Neuronal stem cell (in vitro differentiated cells): ENCODE measurements around the gene TOM1L2.

ENCODE experiments used
- DNase-seq: peaks from one replicate; pipeline ENCODE4 v3.0.0-alpha.2; 2013; ENCODE audit warnings: low spot score
- H2AFZ ChIP-seq: one replicate; pipeline ENCODE4 v1.6.1; 2013; ENCODE audit warnings: mild to moderate bottlenecking, low read length, inconsistent platforms
- H2AK5ac ChIP-seq: 2 replicates; pipeline ENCODE4 v1.6.1; 2013; ENCODE audit warnings: low read depth, mild to moderate bottlenecking, inconsistent platforms, low read length, moderate library complexity, mixed read lengths
- H2BK120ac ChIP-seq: 2 replicates; pipeline ENCODE4 v1.6.1; 2013; ENCODE audit warnings: low read depth, mild to moderate bottlenecking, inconsistent platforms, low read length, moderate library complexity, mixed read lengths
- H2BK12ac ChIP-seq: one replicate; pipeline ENCODE4 v1.6.1; 2013; ENCODE audit warnings: low read length, inconsistent platforms
- H2BK15ac ChIP-seq: 2 replicates; pipeline ENCODE4 v1.6.1; 2013; ENCODE audit warnings: mild to moderate bottlenecking, low read length, inconsistent platforms, mixed read lengths
- H2BK5ac ChIP-seq: one replicate; pipeline ENCODE4 v1.6.1; 2013; ENCODE audit warnings: inconsistent platforms, mild to moderate bottlenecking, low read length, moderate library complexity
- H3K14ac ChIP-seq: one replicate; pipeline ENCODE4 v1.6.1; 2013; ENCODE audit warnings: low read length, inconsistent platforms
- H3K18ac ChIP-seq: 2 replicates; pipeline ENCODE4 v1.6.1; 2013; ENCODE audit warnings: low read length, inconsistent platforms
- H3K23ac ChIP-seq: 2 replicates; pipeline ENCODE4 v1.6.1; 2013; ENCODE audit warnings: low read depth, mild to moderate bottlenecking, mixed read lengths, low read length, inconsistent platforms; ENCODE audit not compliant: poor library complexity
- H3K27ac ChIP-seq: replicated peaks from 3 replicates; pipeline ENCODE4 v1.5.1; 2013; ENCODE audit warnings: low read length, inconsistent platforms
- H3K27me3 ChIP-seq, 3 experiments: 2 replicates each; pipeline ENCODE4 v1.6.1; 2013; ENCODE audit warnings: low read length in 3 of 3, mild to moderate bottlenecking in 2 of 3, inconsistent platforms in 1 of 3, low read depth in 1 of 3, mixed read lengths in 1 of 3, moderate library complexity in 1 of 3; ENCODE audit not compliant: control insufficient read depth in 3 of 3, insufficient read depth in 3 of 3
- H3K36me3 ChIP-seq, 2 donors: replicated peaks in 1 of 2; 2 replicates each; pipeline ENCODE4 v1.6.1; 2013; ENCODE audit warnings: low read length in 2 of 2; ENCODE audit not compliant: control insufficient read depth in 2 of 2, insufficient read depth in 2 of 2
- H3K4ac ChIP-seq: 2 replicates; pipeline ENCODE4 v1.6.1; 2013; ENCODE audit warnings: inconsistent platforms, mild to moderate bottlenecking, low read length, moderate library complexity
- H3K4me1 ChIP-seq, 2 donors: 1 replicate in 1 of 2; 2 replicates in 1 of 2; pipeline ENCODE4 v1.6.1; 2013; ENCODE audit warnings: low read length in 2 of 2, low read depth in 1 of 2; ENCODE audit not compliant: control insufficient read depth in 2 of 2, insufficient read depth in 1 of 2
- H3K4me2 ChIP-seq: one replicate; pipeline ENCODE4 v1.6.1; 2013; ENCODE audit warnings: mild to moderate bottlenecking, low read length, inconsistent platforms; ENCODE audit not compliant: insufficient read depth, poor library complexity, severe bottlenecking
- H3K4me3 ChIP-seq, 2 donors: 2 replicates each; pipeline ENCODE4 v1.5.1; 2013; ENCODE audit warnings: low read length in 2 of 2, mild to moderate bottlenecking in 2 of 2, inconsistent platforms in 1 of 2, moderate library complexity in 1 of 2
- H3K79me1 ChIP-seq: one replicate; pipeline ENCODE4 v1.6.1; 2013; ENCODE audit warnings: low read depth, mild to moderate bottlenecking, inconsistent platforms, low read length, moderate library complexity
- H3K9ac ChIP-seq: one replicate; pipeline ENCODE4 v1.6.1; 2013; ENCODE audit warnings: mild to moderate bottlenecking, low read depth, low read length, inconsistent platforms; ENCODE audit not compliant: poor library complexity
- H3K9me3 ChIP-seq, 2 donors: replicated peaks in 1 of 2; 2 replicates each; pipeline versions ENCODE3 to v1.6.1; 2013; ENCODE audit warnings: low read length in 2 of 2, mild to moderate bottlenecking in 2 of 2, inconsistent platforms in 1 of 2, low read depth in 1 of 2, mixed read lengths in 1 of 2, moderate library complexity in 1 of 2; ENCODE audit not compliant: control insufficient read depth in 2 of 2, insufficient read depth in 1 of 2
- H4K8ac ChIP-seq: one replicate; pipeline ENCODE4 v1.6.1; 2013; ENCODE audit warnings: low read depth, mild to moderate bottlenecking, inconsistent platforms, low read length, moderate library complexity
- H4K91ac ChIP-seq: one replicate; pipeline ENCODE4 v1.6.1; 2013; ENCODE audit warnings: low read length, low read depth, mild to moderate bottlenecking, inconsistent platforms; ENCODE audit not compliant: poor library complexity
- WGBS, 2 donors: extraction: QIAGEN DNeasy Blood & Tissue Kit; methylation state at CpG; one replicate each; pipeline ENCODE4 v1.1.7; 2013; ENCODE audit warnings: missing lambda C conversion rate in 2 of 2, mixed read lengths in 1 of 2; ENCODE audit not compliant: insufficient read length in 2 of 2, insufficient replicate concordance in 1 of 2; ENCODE audit errors: extremely low coverage in 2 of 2; 5-methylcytosine and 5-hydroxymethylcytosine counted together

Gene TOM1L2

GRCh38 chr17:17883801-17884200, 88.4 kb downstream of the TOM1L2 start:
- no peak overlapping the region for H4K8ac ChIP-seq
- H3K4me2 ChIP-seq = no peak overlapping the region
- no peak overlapping the region for H3K4me3 ChIP-seq
- H2BK5ac ChIP-seq = no peak overlapping the region
- no peaks in the 10 kb centered on the region for H3K9me3 ChIP-seq
- no peak overlapping the region for H2BK15ac ChIP-seq
- H3K4ac ChIP-seq = no peak overlapping the region
- H2BK120ac ChIP-seq = no peak overlapping the region
- H4K91ac ChIP-seq = no peak overlapping the region
- no peak overlapping the region for H3K18ac ChIP-seq
- H2AFZ ChIP-seq = no peak overlapping the region
- WGBS, 2 donors = no CpG with 5 or more reads among the region's 3 CpGs
- H3K27me3 ChIP-seq = no peaks in the 10 kb centered on the region
- no peak overlapping the region for H2AK5ac ChIP-seq
- no peaks in the 10 kb centered on the region for H3K36me3 ChIP-seq
- no peaks in the 10 kb centered on the region for H3K79me1 ChIP-seq
- H3K27ac ChIP-seq = no peak overlapping the region
- peaks cover 13 to 17% of the 10 kb centered on the region in 2 donors for H3K4me1 ChIP-seq
- no peak overlapping the region for H2BK12ac ChIP-seq
- H3K9ac ChIP-seq = no peak overlapping the region
- H3K23ac ChIP-seq = no peak overlapping the region
- no peak for DNase-seq
- no peak overlapping the region for H3K14ac ChIP-seq

- peak overlapping the region; percentile 36 for H2AK5ac ChIP-seq
- no peaks in the 10 kb centered on the region for H3K79me1 ChIP-seq
- H2BK5ac ChIP-seq = no peak overlapping the region
- H3K9ac ChIP-seq = peak overlapping the region; percentile 2
- H2BK15ac ChIP-seq = no peak overlapping the region
- no peak overlapping the region for H3K4me3 ChIP-seq
- no peak overlapping the region for H4K91ac ChIP-seq
- H3K4ac ChIP-seq = no peak overlapping the region
- H3K27ac ChIP-seq = no peak overlapping the region
- no peak overlapping the region for H3K23ac ChIP-seq
- H3K14ac ChIP-seq = no peak overlapping the region
- no peak overlapping the region for H3K18ac ChIP-seq
- H3K27me3 ChIP-seq = no peaks in the 10 kb centered on the region
- no peak for DNase-seq
- peaks cover 24 to 25% of the 10 kb centered on the region in 2 donors for H3K4me1 ChIP-seq
- H3K36me3 ChIP-seq = no peaks in the 10 kb centered on the region
- no peaks in the 10 kb centered on the region for H3K9me3 ChIP-seq
- no peak overlapping the region for H2AFZ ChIP-seq
- H2BK12ac ChIP-seq = no peak overlapping the region
- no peak overlapping the region for H4K8ac ChIP-seq
- no peak overlapping the region for H2BK120ac ChIP-seq
- H3K4me2 ChIP-seq = no peak overlapping the region
- WGBS, 2 donors = no CpG with 5 or more reads among the region's 8 CpGs
Observed at GRCh38 chr17:17882082-17882581, 90.1 kb downstream of the TOM1L2 start.

- Histone ChIP-seq H2AK5ac (no peak overlapping the region), H3K9ac (no peak overlapping the region), H3K4ac (no peak overlapping the region), H3K36me3 (no peaks in the 10 kb centered on the region), H4K91ac (no peak overlapping the region), H3K4me2 (no peak overlapping the region), H2BK12ac (no peak overlapping the region), H3K14ac (peak overlapping the region; percentile 64), H3K9me3 (no peaks in the 10 kb centered on the region), H3K18ac (no peak overlapping the region), H3K23ac (no peak overlapping the region), H4K8ac (no peak overlapping the region), H2AFZ (no peak overlapping the region), H3K27ac (no peak overlapping the region), H2BK15ac (no peak overlapping the region), H2BK5ac (no peak overlapping the region), H2BK120ac (no peak overlapping the region), H3K79me1 (no peaks in the 10 kb centered on the region), H3K4me3 (no peak overlapping the region), H3K4me1 (peaks cover 29% of the 10 kb centered on the region in 2 donors), H3K27me3 (no peaks in the 10 kb centered on the region)
- no peak for DNase-seq
- no CpG with 5 or more reads among the region's 8 CpGs for WGBS, 2 donors
Observed at GRCh38 chr17:17880577-17881196, 91.5 kb downstream of the TOM1L2 start.

- H3K79me1 ChIP-seq = no peaks in the 10 kb centered on the region
- no CpG with 5 or more reads among the region's 14 CpGs for WGBS, 2 donors
- H2AK5ac ChIP-seq = peak overlapping the region; percentile 11
- no peak overlapping the region for H4K8ac ChIP-seq
- peak overlapping the region; percentile 47 for H2BK15ac ChIP-seq
- no peak overlapping the region for H3K4me2 ChIP-seq
- peak overlapping the region; percentile 32 for H2AFZ ChIP-seq
- peak overlapping the region; percentile 43 for H3K14ac ChIP-seq
- H3K27ac ChIP-seq = peak overlapping the region; percentile 41
- H4K91ac ChIP-seq = no peak overlapping the region
- no peak overlapping the region for H3K4me3 ChIP-seq
- H2BK12ac ChIP-seq = no peak overlapping the region
- peak overlapping the region; percentile 50 for H3K9ac ChIP-seq
- no peak overlapping the region for H3K23ac ChIP-seq
- H3K27me3 ChIP-seq = no peaks in the 10 kb centered on the region
- no peak overlapping the region for H3K4ac ChIP-seq
- H3K36me3 ChIP-seq = no peaks in the 10 kb centered on the region
- H3K4me1 ChIP-seq = peaks cover 18% of the 10 kb centered on the region in 2 donors
- H3K18ac ChIP-seq = peak overlapping the region; percentile 85
- no peak overlapping the region for H2BK120ac ChIP-seq
- peak; percentile 63 for DNase-seq
- H2BK5ac ChIP-seq = peak overlapping the region; percentile 17
- H3K9me3 ChIP-seq = no peaks in the 10 kb centered on the region
Observed at GRCh38 chr17:17877529-17878358, 94.5 kb downstream of the TOM1L2 start.
